Osteocyte (in vitro differentiated cells): ENCODE data around the gene STRADB. TPM values are rescaled to one million over a fixed set of nuclear protein-coding genes. Genes with fewer than 3 reads are reported as not detected.
A peak's percentile ranks its signal among the peaks of the same experiment; 100 is the strongest.
"Not testable (repeated sequence)": the region's sequence is repeated elsewhere in the genome, so short reads cannot be mapped to it uniquely, and the experiment has no call there.

Experiments used
- DNase-seq: peaks from one replicate; pipeline ENCODE4 v3.0.0; 2021; ENCODE audit warnings: mixed read lengths; ENCODE audit not compliant: unreplicated experiment; ENCODE audit errors: extremely low spot score
- H3K27ac Mint-ChIP-seq: one replicate; pipeline ENCODE4 v1.8.0; 2021; ENCODE audit warnings: mild to moderate bottlenecking, mixed read lengths; ENCODE audit not compliant: unreplicated experiment
- H3K27me3 Mint-ChIP-seq: one replicate; pipeline ENCODE4 v1.8.0; 2021; ENCODE audit warnings: mixed read lengths; ENCODE audit not compliant: unreplicated experiment
- H3K36me3 Mint-ChIP-seq: one replicate; pipeline ENCODE4 v1.8.0; 2021; ENCODE audit warnings: mixed read lengths; ENCODE audit not compliant: unreplicated experiment
- H3K4me1 Mint-ChIP-seq: one replicate; pipeline ENCODE4 v1.8.0; 2021; ENCODE audit warnings: mixed read lengths; ENCODE audit not compliant: unreplicated experiment
- H3K4me3 Mint-ChIP-seq: one replicate; pipeline ENCODE4 v1.8.0; 2021; ENCODE audit warnings: mild to moderate bottlenecking, moderate library complexity, mixed read lengths; ENCODE audit not compliant: unreplicated experiment
- H3K9me3 Mint-ChIP-seq: one replicate; pipeline ENCODE4 v1.8.0; 2021; ENCODE audit warnings: mixed read lengths; ENCODE audit not compliant: unreplicated experiment
- CTCF ChIP-seq: fragments of 200-600 bp; sonication (generic); IDR thresholded peaks from 2 replicates; pipeline ENCODE4 v1.5.0; 2021; ENCODE audit warnings: antibody characterized with exemption, mild to moderate bottlenecking, moderate library complexity
- total RNA-seq: library from RNA; stranded (reverse); gene quantifications from 2 replicates; pipeline ENCODE4 v1.2.1, GENCODE V29; 2021

STRADB gene
- total RNA-seq, 1 donor from 2014 or later, result 18.5 TPM

GRCh38 chr2:201419057-201419635 lies 32.4 kb upstream of the STRADB start:
- Mint-ChIP-seq H3K4me3 (no peak overlapping the region), H3K9me3 (no peaks in the 10 kb centered on the region), H3K4me1 (peaks cover 11% of the 10 kb centered on the region), H3K36me3 (peaks cover 15% of the 10 kb centered on the region), H3K27ac (no peak overlapping the region), H3K27me3 (no peaks in the 10 kb centered on the region)
- TF ChIP-seq CTCF, result no peak
- no peak for DNase-seq

- Mint-ChIP-seq H3K27ac (no peak overlapping the region), H3K4me1 (peaks cover 11% of the 10 kb centered on the region), H3K4me3 (no peak overlapping the region), H3K27me3 (no peaks in the 10 kb centered on the region), H3K36me3 (peaks cover 15% of the 10 kb centered on the region), H3K9me3 (no peaks in the 10 kb centered on the region)
- no peak for DNase-seq
- no peak for TF ChIP-seq CTCF
Measured at GRCh38 chr2:201419986-201420385, 31.6 kb upstream of the STRADB start.

GRCh38 chr2:201420442-201421113 lies 31.0 kb upstream of the STRADB start:
- Mint-ChIP-seq H3K27ac (peak overlapping the region; percentile 25), H3K36me3 (peaks cover 15% of the 10 kb centered on the region), H3K4me1 (peaks cover 11% of the 10 kb centered on the region), H3K4me3 (no peak overlapping the region), H3K9me3 (no peaks in the 10 kb centered on the region), H3K27me3 (no peaks in the 10 kb centered on the region)
- no peak for TF ChIP-seq CTCF
- DNase-seq, result no peak

- Mint-ChIP-seq H3K4me1 (no peaks in the 10 kb centered on the region), H3K36me3 (peaks cover 10% of the 10 kb centered on the region), H3K27me3 (no peaks in the 10 kb centered on the region), H3K9me3 (peaks cover 4% of the 10 kb centered on the region), H3K4me3 (no peak overlapping the region), H3K27ac (no peak overlapping the region)
- DNase-seq, result no peak
- no peak for TF ChIP-seq CTCF
Measured at GRCh38 chr2:201425952-201426351, 25.6 kb upstream of the STRADB start.

- not testable (repeated sequence) for DNase-seq, H3K9me3 Mint-ChIP-seq, H3K27ac Mint-ChIP-seq, H3K27me3 Mint-ChIP-seq, H3K4me3 Mint-ChIP-seq
- Mint-ChIP-seq H3K36me3 (peaks cover 15% of the 10 kb centered on the region), H3K4me1 (peaks cover 18% of the 10 kb centered on the region)
Measured at GRCh38 chr2:201428366-201428765, 23.2 kb upstream of the STRADB start.

- Mint-ChIP-seq H3K4me1 (peaks cover 27% of the 10 kb centered on the region), H3K36me3 (peaks cover 15% of the 10 kb centered on the region)
- not testable (repeated sequence) for DNase-seq, H3K27me3 Mint-ChIP-seq, H3K9me3 Mint-ChIP-seq, H3K4me3 Mint-ChIP-seq, H3K27ac Mint-ChIP-seq
Measured at GRCh38 chr2:201429835-201430234, 21.7 kb upstream of the STRADB start.

GRCh38 chr2:201430322-201430721 lies 21.2 kb upstream of the STRADB start:
- Mint-ChIP-seq H3K4me1 (peaks cover 27% of the 10 kb centered on the region), H3K36me3 (peaks cover 15% of the 10 kb centered on the region)
- not testable (repeated sequence) for H3K9me3 Mint-ChIP-seq, H3K27ac Mint-ChIP-seq, DNase-seq, H3K4me3 Mint-ChIP-seq, H3K27me3 Mint-ChIP-seq
